GM12892 (cell line): ENCODE data around the gene OCLN.

Experiments used
- POLR2A ChIP-seq: IDR thresholded peaks from 2 replicates; pipeline ENCODE4 v1.6.1; 2011; ENCODE audit warnings: low read depth, low read length, control low read depth
- POLR2AphosphoS5 ChIP-seq: IDR thresholded peaks from 2 replicates; pipeline ENCODE4 v1.6.1; 2011; ENCODE audit warnings: low read depth, low read length, control low read depth

DNA sequence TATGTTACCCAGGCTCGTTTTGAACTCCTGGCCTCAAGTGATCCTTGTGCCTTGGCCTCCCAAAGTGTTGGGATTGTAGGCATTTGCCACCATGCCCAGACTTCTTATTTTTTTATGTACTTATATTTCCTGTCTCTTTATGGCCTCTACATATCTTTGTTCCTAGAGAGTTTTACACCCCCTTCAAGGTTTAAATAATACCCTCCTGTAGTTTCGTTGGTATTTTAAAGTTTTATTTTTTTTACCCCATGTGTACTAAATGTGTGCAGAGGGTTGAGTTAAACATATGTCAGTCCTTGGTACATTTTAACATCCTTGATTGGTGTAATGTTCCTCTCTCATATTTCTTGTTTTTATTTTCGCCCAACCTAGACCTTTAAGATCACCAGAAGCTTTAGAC lies 29.4 kb downstream of the OCLN start:
- TF ChIP-seq POLR2AphosphoS5 = no peak
- no peak for TF ChIP-seq POLR2A
